GM10248 (cell line): ENCODE data around the gene FHL2.
"Not testable (repeated sequence)": the region's sequence is repeated elsewhere in the genome, so short reads cannot be mapped to it uniquely, and the experiment has no call there.

ENCODE experiments used
- CTCF ChIA-PET: fragments of 300-600 bp; sonication (Branson Sonifier 250); formaldehyde crosslinking; extraction: SDS; loops from one replicate; lab custom pipeline; 2021; ENCODE audit warnings: antibody characterized with exemption; lab: Yijun Ruan, JAX
- POLR2A ChIA-PET: fragments of 350-650 bp; sonication (Branson Sonifier 250); formaldehyde crosslinking; extraction: SDS; loops from one replicate; lab custom pipeline; 2020; ENCODE audit warnings: antibody characterized with exemption; lab: Yijun Ruan, JAX
- DNase-seq: peaks from one replicate; pipeline ENCODE4 v3.0.0; 2012; ENCODE audit errors: extremely low spot score
- TF ChIP-seq, protein P1 (sequence below): IDR thresholded peaks from 2 replicates; pipeline ENCODE4 v1.5.1; 2012; ENCODE audit warnings: mild to moderate bottlenecking, low read depth; ENCODE audit errors: extremely low read depth, missing control alignments, control extremely low read depth

FHL2 gene

GRCh38 chr2:105432044-105432399 is 33.2 kb upstream of the FHL2 start:
- no peak for DNase-seq
- ChIA-PET POLR2A (no interaction called here), CTCF (no interaction called here)
- TF ChIP-seq, protein P1, sequence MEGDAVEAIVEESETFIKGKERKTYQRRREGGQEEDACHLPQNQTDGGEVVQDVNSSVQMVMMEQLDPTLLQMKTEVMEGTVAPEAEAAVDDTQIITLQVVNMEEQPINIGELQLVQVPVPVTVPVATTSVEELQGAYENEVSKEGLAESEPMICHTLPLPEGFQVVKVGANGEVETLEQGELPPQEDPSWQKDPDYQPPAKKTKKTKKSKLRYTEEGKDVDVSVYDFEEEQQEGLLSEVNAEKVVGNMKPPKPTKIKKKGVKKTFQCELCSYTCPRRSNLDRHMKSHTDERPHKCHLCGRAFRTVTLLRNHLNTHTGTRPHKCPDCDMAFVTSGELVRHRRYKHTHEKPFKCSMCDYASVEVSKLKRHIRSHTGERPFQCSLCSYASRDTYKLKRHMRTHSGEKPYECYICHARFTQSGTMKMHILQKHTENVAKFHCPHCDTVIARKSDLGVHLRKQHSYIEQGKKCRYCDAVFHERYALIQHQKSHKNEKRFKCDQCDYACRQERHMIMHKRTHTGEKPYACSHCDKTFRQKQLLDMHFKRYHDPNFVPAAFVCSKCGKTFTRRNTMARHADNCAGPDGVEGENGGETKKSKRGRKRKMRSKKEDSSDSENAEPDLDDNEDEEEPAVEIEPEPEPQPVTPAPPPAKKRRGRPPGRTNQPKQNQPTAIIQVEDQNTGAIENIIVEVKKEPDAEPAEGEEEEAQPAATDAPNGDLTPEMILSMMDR = no peak

GRCh38 chr2:105431367-105432043 is 32.7 kb upstream of the FHL2 start:
- TF ChIP-seq, protein P1 = no peak
- no peak for DNase-seq
- ChIA-PET CTCF (no interaction called here), POLR2A (no interaction called here)

- no peak for DNase-seq
- CTCF ChIA-PET = interaction anchor here (1.3 to 1.4 kb wide), 2 partner anchors 49 to 110 kb away, joined by 3 to 5 read pairs; no protein-coding TSS in a partner anchor
- POLR2A ChIA-PET = no interaction called here
- TF ChIP-seq, protein P1 = no peak
Measured at GRCh38 chr2:105428387-105429018, 29.7 kb upstream of the FHL2 start.

GRCh38 chr2:105427485-105427884 is 28.6 kb upstream of the FHL2 start:
- ChIA-PET POLR2A (no interaction called here), CTCF (interaction anchor here (1.3 to 1.4 kb wide), 2 partner anchors 50 to 111 kb away, joined by 3 to 5 read pairs; no protein-coding TSS in a partner anchor)
- TF ChIP-seq, protein P1 = no peak
- DNase-seq = no peak

DNA sequence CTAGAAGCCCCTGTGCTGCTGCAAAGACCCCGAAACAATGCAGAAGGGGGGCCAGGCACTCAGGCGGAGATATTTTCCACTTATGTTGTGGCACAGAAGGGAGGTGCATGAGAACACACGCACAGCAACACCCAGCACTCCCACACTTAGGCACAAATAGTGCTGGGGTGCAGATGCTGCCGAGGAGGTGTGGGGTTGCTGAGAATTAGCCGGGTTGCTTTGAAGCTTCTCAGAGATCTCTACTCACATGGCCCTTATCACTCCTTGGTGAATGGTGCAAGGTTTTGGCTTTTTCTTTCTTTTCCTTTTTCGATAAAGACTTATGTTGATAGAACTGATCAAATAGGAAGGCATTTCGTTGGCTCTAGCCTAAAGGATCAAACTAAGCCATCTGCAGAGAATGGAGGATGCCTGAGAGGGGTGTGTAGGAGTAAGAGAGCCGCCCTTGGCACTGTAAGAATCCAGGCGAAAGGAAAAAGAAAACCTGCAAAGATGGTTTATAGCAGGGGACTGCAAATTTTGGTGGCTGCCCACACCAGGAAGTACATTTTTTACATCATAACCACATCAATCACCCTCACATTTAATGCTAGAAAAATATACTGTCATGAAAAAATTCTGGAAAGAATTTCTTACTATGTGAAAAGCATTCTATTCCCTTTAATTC is 27.9 kb upstream of the FHL2 start:
- POLR2A ChIA-PET = no interaction called here
- CTCF ChIA-PET = no interaction called here
- TF ChIP-seq, protein P1 = no peak
- no peak for DNase-seq

- CTCF ChIA-PET = no interaction called here
- DNase-seq = no peak
- POLR2A ChIA-PET = no interaction called here
- TF ChIP-seq, protein P1 = no peak
Measured at GRCh38 chr2:105425936-105426625, 27.2 kb upstream of the FHL2 start.

DNA sequence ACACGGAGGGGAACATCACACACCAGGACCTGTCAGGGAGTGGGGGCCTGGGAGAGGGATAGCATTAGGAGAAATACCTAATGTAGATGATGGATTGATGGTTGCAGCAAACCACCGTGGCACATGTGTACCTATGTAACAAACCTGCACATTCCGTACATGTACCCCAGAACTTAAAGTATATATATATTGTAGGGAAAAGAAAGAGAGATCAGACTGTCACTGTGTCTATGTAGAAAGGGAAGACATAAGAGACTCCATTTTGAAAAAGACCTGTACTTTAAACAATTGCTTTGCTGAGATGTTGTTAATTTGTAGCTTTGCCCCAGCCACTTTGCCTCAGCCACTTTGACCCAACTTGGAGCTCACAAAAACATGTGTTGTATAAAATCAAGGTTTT is 26.0 kb upstream of the FHL2 start:
- CTCF ChIA-PET, DNase-seq, POLR2A ChIA-PET: not testable (repeated sequence)
